NB4 (cell line): ENCODE results near the gene METTL24.

Experiments
- DNase-seq: peaks from one replicate; pipeline ENCODE4 v3.0.0; 2010; ENCODE audit warnings: low read depth
- H3K4me3 ChIP-seq: one replicate; pipeline ENCODE4 v1.5.1; 2011; ENCODE audit warnings: mild to moderate bottlenecking, low read depth, low read length, moderate library complexity
- CTCF ChIP-seq: IDR thresholded peaks from one replicate; pipeline ENCODE4 v1.5.1; 2012; ENCODE audit warnings: low read depth, low read length
- MAX ChIP-seq: IDR thresholded peaks from 2 replicates; pipeline ENCODE4 v1.6.1; 2011; ENCODE audit warnings: low read depth, low read length
- MYC ChIP-seq: IDR thresholded peaks from 2 replicates; pipeline ENCODE4 v1.6.1; 2011; ENCODE audit warnings: low read depth, low read length
- POLR2A ChIP-seq: IDR thresholded peaks from 2 replicates; pipeline ENCODE4 v1.6.1; 2011; ENCODE audit warnings: mild to moderate bottlenecking; ENCODE audit not compliant: insufficient read length; ENCODE audit errors: extremely low read depth

Gene METTL24

DNA sequence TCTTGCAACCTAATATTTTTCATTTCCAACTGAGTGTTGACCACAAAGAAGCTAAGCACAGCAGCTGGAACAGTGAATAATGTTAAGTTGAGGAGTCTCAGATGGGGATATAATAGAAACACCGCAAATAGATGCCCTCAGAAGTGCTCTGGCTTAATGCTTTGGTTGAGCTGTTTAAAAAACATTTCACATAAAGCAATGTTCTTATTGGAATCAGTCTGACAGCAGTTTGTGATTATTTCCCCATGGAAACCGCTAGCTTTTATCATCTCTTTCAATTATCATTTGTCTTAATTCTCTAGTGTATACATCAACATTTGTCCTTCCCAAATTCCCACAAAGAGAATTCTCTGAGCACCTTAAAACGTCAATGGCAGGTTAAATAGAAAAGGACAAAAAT lies 30.8 kb downstream of the METTL24 start:
- DNase-seq = no peak
- no peak for TF ChIP-seq MYC
- H3K4me3 ChIP-seq = no peak overlapping the region

DNA sequence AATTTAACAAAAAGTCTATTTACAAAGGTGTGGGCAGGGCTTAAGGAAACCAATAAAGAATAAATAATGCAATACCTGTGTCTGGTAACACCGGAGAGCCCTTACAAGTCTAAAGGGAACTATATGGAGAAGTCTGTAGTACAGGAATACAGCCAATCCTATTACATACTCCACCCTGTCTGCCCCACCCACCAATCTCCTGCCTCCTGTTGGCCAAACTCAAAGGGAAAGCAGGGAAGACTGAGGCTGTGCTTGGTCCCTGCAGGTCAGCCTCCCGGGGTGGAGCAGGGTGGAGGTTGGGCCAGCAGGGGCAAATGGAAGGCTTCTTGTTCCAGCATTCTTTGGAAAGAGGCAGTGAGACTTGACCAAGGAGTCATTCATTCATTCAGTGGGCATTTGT lies 31.5 kb downstream of the METTL24 start:
- no peak overlapping the region for H3K4me3 ChIP-seq
- TF ChIP-seq CTCF (no peak), POLR2A (no peak), MAX (no peak), MYC (no peak)
- no peak for DNase-seq

GRCh38 chr6:110326057-110326456 lies 32.1 kb downstream of the METTL24 start:
- TF ChIP-seq MYC (no peak), POLR2A (no peak), MAX (no peak), CTCF (no peak)
- no peak for DNase-seq
- H3K4me3 ChIP-seq = no peak overlapping the region

GRCh38 chr6:110325197-110325596 lies 33.0 kb downstream of the METTL24 start:
- no peak for DNase-seq
- no peak overlapping the region for H3K4me3 ChIP-seq
- TF ChIP-seq MAX (no peak), MYC (no peak), CTCF (no peak), POLR2A (no peak)

- TF ChIP-seq MYC = no peak
- no peak for DNase-seq
These were observed 33.6 kb downstream of the METTL24 start for GRCh38 chr6:110324548-110324947.

GRCh38 chr6:110323258-110323657 lies 34.9 kb downstream of the METTL24 start:
- DNase-seq = no peak
- H3K4me3 ChIP-seq = no peak overlapping the region
- TF ChIP-seq CTCF (no peak), MAX (no peak), POLR2A (no peak), MYC (no peak)

More at GRCh38 chr6:110324548-110324947, 33.6 kb downstream of the METTL24 start:
- H3K4me3 ChIP-seq = no peak overlapping the region

- DNase-seq = peak; percentile 50
- TF ChIP-seq CTCF (no peak), MYC (no peak), MAX (no peak), POLR2A (no peak)
- H3K4me3 ChIP-seq = no peak overlapping the region
These were observed 35.3 kb downstream of the METTL24 start for GRCh38 chr6:110322874-110323242.
